HG03439 (cell line): Measurements from ENCODE around the gene BACE2.
"Not testable (repeated sequence)": the region's sequence is repeated elsewhere in the genome, so short reads cannot be mapped to it uniquely, and the experiment has no call there.

Source experiments
- ATAC-seq: cut with Tn5 transposase; IDR thresholded peaks from one replicate; pipeline ENCODE4 v1.9.1; 2021; ENCODE audit warnings: mild to moderate bottlenecking, moderate library complexity; ENCODE audit not compliant: unreplicated experiment

The BACE2 gene

GRCh38 chr21:41235201-41235600 is 67.2 kb downstream of the BACE2 start:
- no peak for ATAC-seq

- no peak for ATAC-seq
Observed at GRCh38 chr21:41236352-41236973, 68.5 kb downstream of the BACE2 start.

- not testable (repeated sequence) for ATAC-seq
Observed at GRCh38 chr21:41238081-41238796, 70.3 kb downstream of the BACE2 start.

GRCh38 chr21:41240040-41240439 is 72.1 kb downstream of the BACE2 start:
- no peak for ATAC-seq

- ATAC-seq, result no peak
Observed at GRCh38 chr21:41241341-41241740, 73.4 kb downstream of the BACE2 start.

- ATAC-seq, result no peak
Observed at GRCh38 chr21:41242238-41242829, 74.4 kb downstream of the BACE2 start.

GRCh38 chr21:41243107-41243506 is 75.1 kb downstream of the BACE2 start:
- no peak for ATAC-seq

GRCh38 chr21:41244266-41244880 is 76.4 kb downstream of the BACE2 start:
- not testable (repeated sequence) for ATAC-seq

GRCh38 chr21:41245509-41246135 is 77.7 kb downstream of the BACE2 start:
- no peak for ATAC-seq

GRCh38 chr21:41246808-41247207 is 78.8 kb downstream of the BACE2 start:
- ATAC-seq, result no peak

GRCh38 chr21:41247561-41248545 is 79.9 kb downstream of the BACE2 start:
- no peak for ATAC-seq

- ATAC-seq, result no peak
Observed at GRCh38 chr21:41249476-41249875, 81.5 kb downstream of the BACE2 start.

- ATAC-seq, result no peak
Observed at GRCh38 chr21:41250519-41250918, 82.6 kb downstream of the BACE2 start.

- ATAC-seq, result no peak
Observed at GRCh38 chr21:41251961-41252642, 84.1 kb downstream of the BACE2 start.

GRCh38 chr21:41254090-41254700 is 86.2 kb downstream of the BACE2 start:
- ATAC-seq, result no peak

GRCh38 chr21:41255190-41255589 is 87.2 kb downstream of the BACE2 start:
- no peak for ATAC-seq

- not testable (repeated sequence) for ATAC-seq
Observed at GRCh38 chr21:41256231-41256630, 88.3 kb downstream of the BACE2 start.

- ATAC-seq, result no peak
Observed at GRCh38 chr21:41256771-41257702, 89.1 kb downstream of the BACE2 start.
